ENCODE results near the gene ARL11.
A peak's percentile ranks its signal among the peaks of the same experiment; 100 is the strongest.
"Not testable (repeated sequence)": the region's sequence is repeated elsewhere in the genome, so short reads cannot be mapped to it uniquely, and the experiment has no call there.

ARL11 gene

DNA sequence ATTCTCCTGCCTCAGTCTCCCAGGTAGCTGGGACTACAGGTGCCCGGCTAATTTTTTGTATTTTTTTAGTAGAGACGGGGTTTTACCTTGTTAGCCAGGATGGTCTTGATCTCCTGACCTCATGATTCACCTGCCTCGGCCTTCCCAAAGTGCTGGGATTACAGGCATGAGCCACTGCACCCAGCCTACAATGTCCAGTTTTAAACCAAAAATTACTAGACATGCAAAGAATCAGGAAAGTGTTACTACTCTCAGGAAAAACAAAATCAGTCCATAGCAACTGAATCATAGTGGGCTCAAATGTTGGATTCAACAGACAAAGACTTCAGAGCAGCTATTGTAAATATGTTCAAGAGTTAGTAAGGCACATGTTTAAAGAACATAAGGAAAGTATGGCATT lies 16.3 kb upstream of the ARL11 start:
- DNase-seq (ENCODE audit: low read depth in 2 of 2), result not testable (repeated sequence)

DNA sequence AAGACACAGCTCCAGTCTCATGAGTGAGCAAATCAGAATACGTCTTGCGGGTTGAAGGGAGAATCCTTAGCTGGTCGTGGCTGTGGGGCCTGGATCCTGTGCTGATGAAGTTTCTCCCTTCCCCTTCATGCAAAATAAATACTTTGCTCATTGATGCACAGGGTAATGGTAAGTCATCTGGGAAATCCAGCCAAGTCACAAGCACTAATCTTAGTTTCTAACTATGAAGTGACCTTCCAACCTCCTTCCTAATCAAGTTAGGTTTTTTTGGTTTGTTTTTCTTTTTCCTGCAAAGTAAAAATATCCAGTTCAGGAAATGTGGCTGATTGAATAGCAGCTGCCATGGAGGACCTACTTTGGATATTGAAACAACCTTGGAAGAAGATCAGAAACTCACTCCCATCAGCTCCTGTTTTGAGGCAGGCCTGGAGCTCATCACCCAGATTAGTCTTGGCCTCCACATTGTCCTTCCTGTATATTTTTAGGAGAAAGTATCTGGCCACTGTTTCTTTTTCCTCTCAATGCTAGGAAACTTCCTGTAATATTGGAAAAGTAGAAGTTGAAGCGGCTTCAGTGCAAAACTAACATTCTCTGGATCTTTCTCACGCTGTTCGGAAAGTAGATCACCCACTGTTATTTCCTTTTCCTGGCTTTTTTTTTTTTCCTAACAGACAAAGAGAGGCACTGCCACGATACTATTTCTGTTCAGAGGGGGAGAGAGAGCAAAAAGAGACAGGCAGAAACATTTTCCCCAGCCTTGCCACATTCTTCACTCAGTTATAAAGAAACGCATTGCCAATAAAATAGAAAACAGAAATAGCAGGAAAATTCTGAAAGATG lies 12.3 kb upstream of the ARL11 start:
- DNase-seq (ENCODE audit: low read depth in 2 of 2), result no peak

DNA sequence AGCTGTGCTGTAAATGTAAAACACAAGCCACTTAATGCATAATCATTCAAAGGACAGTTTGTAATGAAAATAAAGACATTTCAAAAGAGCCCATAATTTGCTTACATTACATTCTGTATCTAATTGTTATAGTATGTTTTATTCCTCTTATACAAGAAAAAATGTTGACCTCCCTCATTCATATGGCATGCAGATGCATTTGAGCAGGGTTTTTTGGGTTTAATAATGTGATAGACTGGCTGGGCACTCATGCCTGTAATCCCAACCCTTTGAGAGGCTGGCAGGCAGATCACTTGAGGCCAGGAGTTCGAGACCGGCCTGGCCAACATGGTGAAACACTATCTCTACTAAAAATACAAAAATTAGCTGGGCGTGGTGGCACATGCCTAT lies 11.6 kb upstream of the ARL11 start:
- DNase-seq (ENCODE audit: low read depth in 2 of 2), result no peak

DNA sequence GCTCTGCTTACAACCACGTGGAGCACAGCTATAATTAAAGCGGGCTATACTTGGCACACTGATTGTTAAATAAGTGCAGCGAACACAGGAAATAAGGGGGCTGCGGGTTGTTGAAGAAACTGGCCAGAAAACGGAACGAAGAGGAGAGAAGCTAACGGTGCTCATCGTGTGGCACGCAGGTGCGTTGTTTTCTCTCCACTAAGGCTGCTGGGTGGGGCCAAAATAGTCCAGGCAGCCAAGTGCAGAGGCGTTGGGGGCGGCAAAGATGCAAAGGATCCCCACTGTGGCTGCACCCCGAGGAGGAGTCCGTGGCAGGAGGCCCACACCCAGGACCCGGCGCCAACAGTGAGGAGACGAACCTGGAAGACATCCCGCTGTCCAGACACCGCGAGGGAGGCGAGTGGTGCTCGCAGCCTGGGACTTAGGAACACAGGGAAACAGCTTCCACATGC lies 8.1 kb upstream of the ARL11 start:
- no peak for DNase-seq (ENCODE audit: low read depth in 2 of 2)

DNA sequence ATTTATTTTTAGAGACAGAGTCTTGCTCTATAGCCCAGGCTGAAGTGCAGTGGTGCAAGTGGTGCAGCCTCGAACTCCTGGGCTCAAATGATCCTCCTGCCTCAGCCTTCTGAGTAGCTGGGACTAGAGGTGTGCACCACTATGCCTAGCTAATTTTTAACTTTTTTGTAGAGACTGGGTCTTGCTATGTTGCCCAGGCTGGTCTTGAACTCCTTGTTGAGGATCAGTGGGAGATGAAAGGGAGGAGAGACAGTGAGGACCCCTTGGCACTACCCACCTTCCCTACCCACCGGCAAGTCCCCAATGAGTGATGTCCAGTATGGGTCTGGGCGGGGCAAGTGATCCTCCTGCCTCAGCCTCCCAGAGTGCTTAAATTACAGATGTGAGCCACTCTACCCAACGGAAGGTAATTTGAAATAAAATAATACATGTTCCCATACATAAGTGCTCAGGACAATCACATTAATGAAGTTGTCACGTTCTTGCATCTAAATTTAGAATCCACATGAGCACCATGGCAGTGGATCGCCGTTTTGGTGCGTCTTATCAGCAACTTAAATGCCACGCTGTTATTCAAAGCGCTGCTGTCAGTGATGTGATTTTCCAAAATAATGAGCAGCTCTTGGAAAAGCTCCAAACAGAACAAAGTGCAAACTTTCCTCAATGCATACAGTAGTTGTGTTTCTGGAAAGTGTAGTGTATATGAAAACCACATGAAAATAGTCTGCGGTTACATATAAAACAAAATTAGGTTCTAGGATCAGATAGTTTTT lies 5.9 kb upstream of the ARL11 start:
- DNase-seq (ENCODE audit: low read depth in 2 of 2), result no peak

DNA sequence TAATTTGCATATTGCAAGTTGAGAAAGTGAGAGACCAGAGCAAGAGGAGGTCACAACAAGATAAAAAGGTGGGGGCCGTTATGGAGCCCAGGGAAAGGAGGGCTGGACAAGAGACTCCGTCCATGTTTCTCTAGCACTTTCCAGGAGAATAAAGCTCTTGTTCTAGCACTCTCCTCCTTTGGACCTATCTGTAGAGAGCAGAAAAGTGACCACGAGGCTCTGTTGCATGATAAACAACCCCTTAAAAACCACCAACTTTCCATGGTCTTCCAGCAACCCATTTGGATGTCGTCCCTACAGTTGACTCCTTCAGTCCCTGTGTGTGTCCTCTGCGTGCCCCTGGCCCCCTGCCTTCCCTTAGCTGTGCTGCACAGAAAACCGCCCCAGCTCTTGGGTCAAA lies 4.1 kb upstream of the ARL11 start:
- no peak for DNase-seq (ENCODE audit: low read depth in 2 of 2)

DNA sequence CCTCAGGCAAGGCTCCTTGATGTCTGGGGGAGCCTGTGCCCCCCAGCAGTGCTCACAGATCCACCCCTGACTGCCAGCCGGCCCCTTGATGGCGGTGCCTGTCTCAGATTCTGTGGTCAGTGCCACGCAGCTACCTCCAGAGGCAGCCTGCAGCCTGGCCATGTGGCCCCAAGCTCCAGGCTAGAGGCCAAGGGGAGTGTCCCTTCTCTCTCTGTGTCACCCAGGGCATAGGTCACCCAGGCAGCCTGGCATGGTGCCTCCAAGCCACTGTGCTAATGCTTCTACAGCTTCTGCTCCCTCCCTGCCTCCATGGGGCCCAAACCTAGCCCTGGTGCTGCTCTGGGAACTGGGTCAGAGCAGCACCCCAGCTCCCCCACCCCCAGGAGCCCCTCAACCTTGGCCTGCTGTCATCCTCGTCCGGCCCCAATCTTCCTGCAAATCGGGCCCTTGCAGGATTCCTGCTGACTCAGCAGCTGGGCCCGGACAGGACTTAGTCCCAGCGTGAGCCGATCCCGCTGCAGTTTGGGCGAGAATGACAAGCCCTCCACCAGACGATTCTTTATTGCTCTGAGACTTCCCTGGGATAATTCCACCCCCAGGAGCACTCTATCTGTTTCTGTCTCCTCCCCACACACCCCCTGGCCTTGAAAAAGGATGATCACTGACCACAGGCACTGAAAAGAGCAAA lies 2.8 kb upstream of the ARL11 start:
- DNase-seq (ENCODE audit: low read depth in 2 of 2), result no peak

DNA sequence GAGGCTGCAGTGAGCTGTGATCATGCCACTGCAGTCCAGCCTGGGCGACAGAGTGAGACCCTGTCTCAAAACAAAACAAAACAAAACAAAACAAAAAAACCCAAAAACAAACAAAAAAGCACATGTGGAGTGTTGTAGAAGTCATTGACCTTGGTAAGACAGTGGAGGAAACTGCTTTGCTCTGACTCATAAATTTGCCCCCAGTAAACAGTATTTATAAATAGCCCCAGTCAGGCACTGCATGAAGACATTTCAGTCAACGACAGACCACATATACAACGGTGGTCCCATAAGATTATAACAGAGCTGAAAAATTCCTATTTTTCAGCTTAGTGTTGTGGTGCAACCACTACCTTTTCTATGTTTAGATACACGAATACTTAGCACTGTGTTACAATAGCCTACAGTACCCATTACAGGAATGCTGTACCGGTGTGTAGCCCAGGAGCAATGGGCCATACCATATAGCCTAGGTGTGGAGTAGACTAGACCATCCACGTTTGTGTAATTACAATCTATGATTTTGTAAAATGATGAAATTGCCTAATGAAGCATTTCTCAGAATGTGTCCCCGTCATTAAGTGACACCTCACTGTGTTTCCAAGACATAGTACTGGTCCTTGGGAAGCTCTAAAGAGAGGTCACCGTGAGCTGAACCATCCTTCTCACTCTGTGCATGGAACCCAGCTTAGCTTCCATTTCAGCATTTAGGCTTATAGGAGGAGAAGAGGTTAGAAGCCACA lies 1.1 kb downstream of the ARL11 start:
- DNase-seq (ENCODE audit: low read depth in 2 of 2), result no peak

DNA sequence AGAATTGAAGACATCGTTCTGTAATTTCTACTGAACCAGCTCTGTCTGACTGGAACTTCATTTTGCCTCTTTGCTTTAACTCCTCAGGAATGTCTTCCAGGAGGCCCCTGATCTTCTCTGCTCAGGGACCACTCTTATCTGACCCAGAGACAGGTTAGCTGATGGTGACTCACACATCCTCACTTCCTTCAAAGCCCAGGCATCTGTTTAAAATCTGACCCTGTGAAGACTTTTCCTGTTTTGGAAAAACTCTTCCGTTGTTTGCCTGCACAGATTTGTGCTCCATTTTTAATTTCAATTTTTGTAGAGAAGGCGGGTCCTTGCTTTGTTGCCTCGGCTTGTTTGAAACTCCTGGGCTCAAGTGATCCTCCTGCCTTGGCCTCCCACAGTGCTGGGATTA lies 1.6 kb downstream of the ARL11 start:
- no peak for DNase-seq (ENCODE audit: low read depth in 2 of 2)

DNA sequence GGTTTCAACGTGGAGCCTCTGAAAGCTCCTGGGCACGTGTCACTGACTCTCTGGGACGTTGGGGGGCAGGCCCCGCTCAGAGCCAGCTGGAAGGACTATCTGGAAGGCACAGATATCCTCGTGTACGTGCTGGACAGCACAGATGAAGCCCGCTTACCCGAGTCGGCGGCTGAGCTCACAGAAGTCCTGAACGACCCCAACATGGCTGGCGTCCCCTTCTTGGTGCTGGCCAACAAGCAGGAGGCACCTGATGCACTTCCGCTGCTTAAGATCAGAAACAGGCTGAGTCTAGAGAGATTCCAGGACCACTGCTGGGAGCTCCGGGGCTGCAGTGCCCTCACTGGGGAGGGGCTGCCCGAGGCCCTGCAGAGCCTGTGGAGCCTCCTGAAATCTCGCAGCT lies 2.3 kb downstream of the ARL11 start:
- DNase-seq (ENCODE audit: low read depth in 2 of 2), result no peak

DNA sequence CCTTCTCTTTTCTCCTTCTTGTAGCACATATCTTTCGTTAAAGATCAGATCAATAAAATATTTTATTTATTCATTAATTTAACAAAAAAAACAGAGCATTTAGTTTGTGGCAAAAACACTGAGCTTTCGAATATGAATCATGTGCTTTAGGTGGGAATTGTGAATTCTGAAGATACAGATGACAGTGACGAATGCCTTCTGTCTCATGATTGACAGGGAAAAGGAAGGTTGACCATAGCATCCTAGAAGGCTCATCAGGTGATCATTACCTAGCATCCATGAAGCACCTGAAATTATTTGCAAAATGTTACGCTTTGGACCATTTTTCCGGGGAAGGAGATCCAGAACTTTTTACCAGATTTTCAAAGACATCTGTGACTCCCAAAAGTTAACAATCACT lies 3.8 kb downstream of the ARL11 start:
- no peak for DNase-seq (ENCODE audit: low read depth in 2 of 2)

DNA sequence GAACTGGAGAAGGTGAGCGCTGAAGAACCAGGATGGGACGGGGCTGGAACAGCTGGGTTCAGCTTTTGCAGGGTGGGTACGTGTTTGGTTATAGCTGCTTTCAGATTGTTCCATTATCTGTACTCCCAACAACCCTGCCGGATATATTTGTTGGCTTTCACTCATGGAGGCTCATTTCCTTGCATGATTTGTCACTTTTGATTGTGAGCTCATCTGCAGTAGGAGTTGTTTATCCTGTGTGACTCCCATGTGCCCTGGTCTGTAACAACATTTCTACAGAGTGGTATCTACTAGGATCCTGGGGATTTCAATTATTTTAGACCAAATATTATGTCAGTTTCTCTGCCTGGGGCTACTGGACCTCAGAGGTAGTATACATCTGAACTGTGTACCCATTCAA lies 5.4 kb downstream of the ARL11 start:
- no peak for DNase-seq (ENCODE audit: low read depth in 2 of 2)

DNA sequence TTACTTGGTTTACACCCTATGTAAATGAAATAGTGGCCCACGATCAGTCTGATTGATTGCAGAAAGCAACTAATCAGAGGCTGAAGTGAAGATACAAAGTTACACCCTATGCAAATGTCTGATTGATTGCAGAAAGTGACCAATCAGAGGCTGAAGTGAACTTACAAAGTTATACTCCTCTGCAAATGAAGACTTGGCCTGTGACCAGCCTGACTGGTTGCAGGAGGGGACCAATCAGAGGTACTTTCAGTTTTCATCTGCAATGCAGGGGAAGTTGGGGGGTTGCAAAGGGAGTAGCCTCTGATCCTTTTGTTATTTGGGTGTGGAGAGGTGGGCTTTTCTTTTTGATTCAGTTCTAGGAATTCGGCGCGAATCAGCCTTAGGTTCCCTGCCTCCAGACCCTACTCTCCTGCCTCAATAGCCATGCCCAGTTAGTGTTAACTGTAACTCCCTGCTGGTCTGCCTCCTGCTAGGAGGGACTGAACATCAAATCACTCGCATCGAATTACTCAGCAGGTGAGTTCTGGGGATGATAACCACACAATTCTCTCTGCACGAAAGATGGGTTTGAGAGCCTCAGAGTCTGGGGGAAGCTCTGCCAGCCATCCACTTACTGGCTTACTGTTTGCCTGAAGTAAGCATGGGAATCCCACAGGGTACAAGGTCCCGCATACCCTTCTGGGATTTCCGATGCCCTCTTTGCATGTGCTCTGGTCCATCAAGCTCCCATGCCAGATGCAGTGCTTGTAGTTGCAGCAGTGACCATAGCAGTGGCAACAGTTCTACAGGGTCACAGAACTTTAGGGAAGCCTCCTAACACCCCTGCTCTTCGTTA lies 7.5 kb downstream of the ARL11 start:
- DNase-seq (ENCODE audit: low read depth in 2 of 2), result peak in 1 of 2 donors; percentile 13

DNA sequence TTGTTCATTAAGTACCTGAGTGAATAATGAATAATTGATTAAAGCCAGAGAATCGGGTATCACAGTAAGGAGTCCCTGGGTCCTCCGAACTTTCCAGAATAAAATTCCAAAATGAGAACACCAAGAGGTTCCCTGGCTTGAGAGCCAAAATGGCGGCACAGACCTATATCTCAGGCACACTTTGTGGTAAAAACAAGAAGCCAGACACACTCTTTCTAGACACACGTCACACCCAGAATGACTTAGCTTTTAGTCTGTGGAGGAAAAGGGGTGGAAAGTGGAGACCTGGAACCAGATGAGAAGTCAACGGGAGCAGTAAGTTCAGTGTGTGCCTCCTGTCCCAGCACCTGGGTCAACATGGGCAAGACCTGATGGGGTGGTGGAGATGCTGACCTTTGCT lies 8.4 kb downstream of the ARL11 start:
- DNase-seq (ENCODE audit: low read depth in 2 of 2), result no peak

DNA sequence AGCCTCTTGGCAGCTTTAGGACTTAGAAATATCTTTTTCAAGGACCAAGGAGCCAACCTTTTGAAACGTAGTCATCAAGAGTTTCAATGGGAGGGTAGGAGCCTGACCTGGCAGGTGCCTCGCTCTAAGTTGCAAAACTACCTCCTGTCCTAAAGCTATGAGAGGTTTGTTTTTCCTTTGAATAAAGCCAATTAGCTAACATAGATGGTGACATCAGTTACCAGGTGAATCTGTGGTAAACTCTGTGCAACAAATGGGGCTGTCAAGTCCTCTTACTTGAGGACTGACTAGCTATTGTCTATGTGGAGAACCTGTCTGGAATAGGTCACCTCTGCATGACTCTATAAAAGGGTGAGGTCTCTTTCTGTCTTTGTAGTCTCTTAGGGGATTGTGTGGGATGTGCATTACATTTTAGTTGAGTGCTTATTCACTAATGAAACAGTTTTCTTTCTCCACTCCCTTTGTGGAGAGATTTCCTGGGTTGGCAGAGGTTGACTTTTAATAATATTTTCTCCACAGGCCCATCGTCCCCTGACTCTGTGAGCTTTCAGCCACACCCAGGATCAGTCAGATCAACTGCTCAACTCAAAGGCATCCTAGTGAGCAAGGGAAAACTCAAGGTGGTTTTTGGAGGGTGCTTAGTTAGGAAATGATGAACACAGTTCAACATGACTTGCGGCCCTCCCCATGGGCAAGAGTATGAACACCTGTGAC lies 9.9 kb downstream of the ARL11 start:
- no peak for DNase-seq (ENCODE audit: low read depth in 2 of 2)

DNA sequence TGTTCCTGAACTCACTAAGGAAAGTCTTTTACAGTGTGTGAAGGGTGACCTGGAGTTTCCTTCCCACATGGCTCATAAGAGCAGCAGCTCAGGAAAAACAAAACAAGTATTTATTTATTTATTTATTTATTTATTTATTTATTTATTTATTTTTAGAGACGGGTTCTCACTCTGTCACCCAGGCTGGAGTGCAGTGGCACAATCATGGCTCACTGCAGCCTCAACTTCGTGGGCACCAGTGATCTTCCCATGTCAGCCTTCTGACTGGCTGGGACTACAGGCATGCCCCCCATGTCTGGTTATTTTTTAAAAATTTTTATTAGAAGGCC lies 10.4 kb downstream of the ARL11 start:
- no peak for DNase-seq (ENCODE audit: low read depth in 2 of 2)

DNA sequence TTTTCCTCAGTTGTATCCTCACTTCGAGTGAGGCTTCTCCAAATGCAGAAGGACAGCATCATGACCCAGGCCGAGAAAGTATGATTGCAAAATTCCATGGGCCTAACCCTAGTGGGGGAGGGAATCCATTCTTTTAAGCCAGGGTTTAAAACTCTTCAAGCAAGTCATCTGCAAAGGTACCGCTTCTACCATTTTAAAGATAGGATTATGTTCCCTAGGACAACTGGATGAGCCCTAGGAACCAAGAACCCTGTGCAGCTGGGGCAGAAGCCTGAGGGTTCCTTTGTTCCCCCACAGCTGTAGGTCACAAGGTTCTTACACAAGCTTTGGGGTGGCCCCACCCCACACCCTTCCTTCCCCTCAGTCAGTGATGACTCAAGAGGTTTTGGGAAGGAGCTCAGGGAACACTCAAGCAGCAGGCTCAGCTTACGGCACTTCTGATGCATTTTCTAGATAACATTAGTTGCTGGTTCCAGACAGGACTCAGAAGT lies 13.5 kb downstream of the ARL11 start:
- DNase-seq (ENCODE audit: low read depth in 2 of 2), result no peak

DNA sequence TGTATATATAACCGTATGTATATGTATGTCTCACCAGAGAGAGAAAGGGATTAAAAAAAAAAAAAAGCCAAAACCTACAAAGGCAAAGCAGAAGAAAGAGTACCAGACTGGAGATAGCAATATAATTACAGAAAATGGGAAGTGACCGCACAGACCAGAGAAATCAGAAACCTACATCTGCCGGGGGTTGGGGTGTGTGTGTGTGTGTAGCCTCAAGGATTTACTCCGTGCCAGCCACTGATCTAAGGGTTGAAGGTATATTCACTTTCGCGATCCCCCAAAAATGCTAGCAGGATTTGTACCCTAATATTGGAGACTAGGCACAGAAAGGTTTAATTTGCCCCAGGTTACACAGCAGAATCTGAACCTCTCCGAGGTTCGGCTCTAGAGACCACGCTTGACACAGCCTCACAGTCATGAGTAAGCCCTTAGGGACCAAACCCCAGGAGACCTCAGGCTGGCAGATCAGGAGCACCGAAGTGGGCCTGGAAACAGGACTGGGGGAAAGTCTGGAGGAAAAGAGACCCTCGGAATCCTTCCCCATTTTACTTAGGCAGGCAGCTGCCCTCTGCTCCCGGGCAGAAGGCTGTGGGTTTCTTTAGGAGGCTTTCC lies 14.8 kb downstream of the ARL11 start:
- DNase-seq (ENCODE audit: low read depth in 2 of 2), result no peak

DNA sequence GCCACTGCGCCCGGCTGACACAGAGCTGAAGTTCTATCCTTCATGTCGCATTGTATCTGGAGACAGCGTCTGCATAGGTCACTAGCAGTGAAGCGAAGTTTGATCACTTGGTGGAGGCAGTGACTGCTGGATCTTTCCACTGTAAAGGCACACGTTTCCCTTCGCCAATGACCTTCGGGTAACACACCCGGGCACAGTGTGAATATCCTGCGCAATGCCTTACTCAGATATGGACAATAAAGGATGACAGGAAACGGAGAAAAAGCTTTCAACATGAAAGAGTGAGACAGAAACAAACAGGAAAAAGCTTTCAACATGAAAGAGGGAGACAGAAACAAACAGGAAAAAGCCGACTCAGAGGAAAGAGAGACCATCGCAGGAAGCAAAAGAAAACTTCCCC lies 17.1 kb downstream of the ARL11 start:
- DNase-seq (ENCODE audit: low read depth in 2 of 2), result no peak

DNA sequence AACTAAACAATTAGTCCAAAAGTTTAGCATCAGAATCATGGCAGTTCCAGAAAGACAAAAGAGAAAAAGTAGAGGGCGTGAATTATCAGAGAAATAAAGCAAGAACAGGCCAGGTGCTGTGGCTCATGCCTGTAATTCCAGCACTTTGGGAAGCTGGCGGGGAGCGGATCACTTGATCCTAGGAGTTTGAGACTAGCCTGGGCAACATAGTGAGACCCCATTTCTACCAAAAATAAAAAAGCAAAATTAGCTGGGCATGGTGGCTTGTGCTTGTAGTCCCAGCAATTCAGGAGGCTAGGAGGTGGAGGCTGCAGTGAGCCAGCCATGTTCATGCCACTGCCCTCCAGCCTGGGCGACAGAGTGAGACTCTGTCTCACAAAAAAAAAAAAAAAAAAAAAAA lies 18.4 kb downstream of the ARL11 start:
- DNase-seq (ENCODE audit: low read depth in 2 of 2), result no peak
